OCI-LY1 (cell line): Measurements from ENCODE around the gene IGFBP1.

ENCODE experiments used
- H2AFZ ChIP-seq: fragments of 200-600 bp; sonication (generic), shearing (Covaris generic); 2 replicates; pipeline ENCODE4 v1.6.0; 2014; ENCODE audit warnings: antibody characterized with exemption, mild to moderate bottlenecking, low read length
- H3F3A ChIP-seq: fragments of 200-600 bp; sonication (generic), shearing (Covaris generic); 2 replicates; pipeline ENCODE4 v1.6.0; 2014; ENCODE audit warnings: mild to moderate bottlenecking, antibody characterized with exemption, low read length, moderate library complexity; ENCODE audit not compliant: insufficient read depth
- H3K27ac ChIP-seq: fragments of 200-600 bp; sonication (generic); 2 replicates; pipeline ENCODE4 v1.5.1; 2014; ENCODE audit warnings: low read length, mixed run types, mild to moderate bottlenecking, low read depth; ENCODE audit not compliant: poor library complexity, severe bottlenecking
- H3K27me3 ChIP-seq: fragments of 200-600 bp; sonication (generic); 2 replicates; pipeline ENCODE4 v1.6.0; 2014; ENCODE audit warnings: antibody characterized with exemption, mild to moderate bottlenecking, low read length, moderate library complexity; ENCODE audit not compliant: insufficient read depth
- H3K36me3 ChIP-seq: fragments of 200-600 bp; sonication (generic); 2 replicates; pipeline ENCODE4 v1.6.1; 2014; ENCODE audit warnings: mild to moderate bottlenecking, antibody characterized with exemption, low read length, moderate library complexity, mixed read lengths; ENCODE audit not compliant: insufficient read depth
- H3K4me1 ChIP-seq: fragments of 200-600 bp; sonication (generic); 2 replicates; pipeline ENCODE4 v1.5.1; 2014; ENCODE audit warnings: mild to moderate bottlenecking, low read length, moderate library complexity; ENCODE audit not compliant: insufficient read depth, severe bottlenecking
- H3K4me2 ChIP-seq: fragments of 200-600 bp; sonication (generic), shearing (Covaris generic); 2 replicates; pipeline ENCODE4 v1.6.1; 2014; ENCODE audit warnings: low read length
- H3K4me3 ChIP-seq: fragments of 200-600 bp; sonication (generic); 2 replicates; pipeline ENCODE4 v1.5.1; 2014; ENCODE audit warnings: low read length, low read depth, mild to moderate bottlenecking, mixed read lengths; ENCODE audit not compliant: poor library complexity, severe bottlenecking
- H3K79me2 ChIP-seq: fragments of 200-600 bp; shearing (Covaris generic); 2 replicates; pipeline ENCODE4 v1.6.1; 2016; ENCODE audit warnings: mixed run types, low read length, mixed read lengths; ENCODE audit not compliant: insufficient read depth
- H3K9ac ChIP-seq: fragments of 200-600 bp; sonication (generic), shearing (Covaris generic); 2 replicates; pipeline ENCODE4 v1.6.1; 2014; ENCODE audit warnings: mild to moderate bottlenecking, low read length, mixed read lengths
- H3K9me2 ChIP-seq: fragments of 200-600 bp; sonication (generic), shearing (Covaris generic); 2 replicates; pipeline ENCODE4 v1.6.1; 2014; ENCODE audit warnings: low read depth, mild to moderate bottlenecking, low read length, mixed read lengths
- H3K9me3 ChIP-seq: fragments of 200-600 bp; shearing (Covaris generic); 2 replicates; pipeline ENCODE4 v1.6.1; 2014; ENCODE audit warnings: low read length, mixed read lengths
- H4K20me1 ChIP-seq: fragments of 200-600 bp; sonication (generic), shearing (Covaris generic); 2 replicates; pipeline ENCODE4 v1.6.0; 2016; ENCODE audit warnings: mild to moderate bottlenecking, low read length; ENCODE audit not compliant: insufficient read depth
- CTCF ChIP-seq: fragments of 200-600 bp; sonication (generic), shearing (Covaris generic); IDR thresholded peaks from 2 replicates; pipeline ENCODE4 v1.5.1; 2017; ENCODE audit warnings: mild to moderate bottlenecking, antibody characterized with exemption, low read length, moderate library complexity, mixed read lengths
- EZH2 ChIP-seq: fragments of 200-600 bp; sonication (generic), shearing (Covaris generic); IDR thresholded peaks from 2 replicates; pipeline ENCODE4 v1.8.0; 2017; ENCODE audit warnings: borderline replicate concordance, mixed run types, mild to moderate bottlenecking, antibody characterized with exemption, low read length, moderate library complexity, mixed read lengths

The IGFBP1 gene

GRCh38 chr7:45872116-45873034 lies 15.9 kb upstream of the IGFBP1 start:
- Histone ChIP-seq H4K20me1 (no peaks in the 10 kb centered on the region), H3K36me3 (no peaks in the 10 kb centered on the region), H3K9me2 (no peaks in the 10 kb centered on the region), H3K27me3 (no peaks in the 10 kb centered on the region), H3K4me3 (no peak overlapping the region), H2AFZ (no peak overlapping the region), H3F3A (no peaks in the 10 kb centered on the region), H3K4me2 (no peak overlapping the region), H3K9me3 (no peaks in the 10 kb centered on the region), H3K27ac (no peak overlapping the region), H3K9ac (no peak overlapping the region), H3K4me1 (no peaks in the 10 kb centered on the region), H3K79me2 (no peaks in the 10 kb centered on the region)
- TF ChIP-seq CTCF = peak; percentile 64
- TF ChIP-seq EZH2 = no peak

- Histone ChIP-seq H3K79me2 (no peaks in the 10 kb centered on the region), H3K9ac (no peak within 1 kb of the TSS), H3K27me3 (no peaks in the 10 kb centered on the region), H3K9me3 (no peaks in the 10 kb centered on the region), H3K4me1 (no peaks in the 10 kb centered on the region), H4K20me1 (no peaks in the 10 kb centered on the region), H3K36me3 (no peaks in the 10 kb centered on the region), H3K9me2 (no peaks in the 10 kb centered on the region), H3K4me3 (no peak within 1 kb of the TSS), H3K27ac (no peak within 1 kb of the TSS), H3K4me2 (no peak within 1 kb of the TSS), H3F3A (no peaks in the 10 kb centered on the region), H2AFZ (no peak within 1 kb of the TSS)
- TF ChIP-seq EZH2 (no peak), CTCF (no peak)
Observed at GRCh38 chr7:45873035-45873354, 15.3 kb upstream of the IGFBP1 start, which contains the start of gene CCDC201. Gene CCDC201, minus strand, starts transcription at chr7:45873082. Its CDS starts 75 bp downstream, at chr7:45873007.

- Histone ChIP-seq H2AFZ (no peak overlapping the region), H3F3A (no peaks in the 10 kb centered on the region), H3K4me1 (no peaks in the 10 kb centered on the region), H3K27me3 (no peaks in the 10 kb centered on the region), H3K27ac (no peak overlapping the region), H3K9me3 (no peaks in the 10 kb centered on the region), H3K79me2 (no peaks in the 10 kb centered on the region), H3K9ac (no peak overlapping the region), H3K4me3 (no peak overlapping the region), H3K4me2 (no peak overlapping the region), H3K36me3 (no peaks in the 10 kb centered on the region), H4K20me1 (no peaks in the 10 kb centered on the region), H3K9me2 (no peaks in the 10 kb centered on the region)
- TF ChIP-seq CTCF = no peak
- TF ChIP-seq EZH2 = no peak
Observed at GRCh38 chr7:45873355-45873754, 14.9 kb upstream of the IGFBP1 start.
